SU-DHL-6 (cell line): ENCODE results near the gene WDR87.
A peak's percentile ranks its signal among the peaks of the same experiment; 100 is the strongest.

ENCODE experiments used
- H2AFZ ChIP-seq: fragments of 200-600 bp; sonication (generic); 2 replicates; pipeline ENCODE4 v1.6.1; 2014; ENCODE audit warnings: low read depth, mild to moderate bottlenecking, moderate library complexity, mixed read lengths, antibody characterized with exemption, low read length; ENCODE audit not compliant: severe bottlenecking
- H3F3A ChIP-seq: fragments of 200-600 bp; shearing (Covaris generic); 2 replicates; pipeline ENCODE4 v1.6.0; 2016; ENCODE audit warnings: antibody characterized with exemption, mild to moderate bottlenecking; ENCODE audit not compliant: insufficient read depth
- H3K27ac ChIP-seq: fragments of 200-600 bp; sonication (generic); 2 replicates; pipeline ENCODE4 v1.5.1; 2016; ENCODE audit warnings: low read depth, mild to moderate bottlenecking, low read length, moderate library complexity, mixed read lengths
- H3K27me3 ChIP-seq: fragments of 200-600 bp; sonication (generic), shearing (Covaris generic); 2 replicates; pipeline ENCODE4 v1.6.0; 2014; ENCODE audit warnings: mild to moderate bottlenecking, low read length
- H3K36me3 ChIP-seq: fragments of 200-600 bp; sonication (generic); 2 replicates; pipeline ENCODE4 v1.6.1; 2014; ENCODE audit warnings: mild to moderate bottlenecking, low read length, mixed read lengths
- H3K4me2 ChIP-seq: fragments of 300-600, 200-600 bp; shearing (Covaris generic), sonication (generic); 2 replicates; pipeline ENCODE4 v1.6.0; 2014; ENCODE audit warnings: low read length, low read depth, mild to moderate bottlenecking; ENCODE audit not compliant: poor library complexity, severe bottlenecking
- H3K4me3 ChIP-seq: fragments of 200-600 bp; sonication (generic); 2 replicates; pipeline ENCODE4 v1.5.1; 2014; ENCODE audit warnings: antibody characterized with exemption, low read length, mild to moderate bottlenecking, mixed read lengths; ENCODE audit not compliant: insufficient read depth, poor library complexity, severe bottlenecking
- H3K79me2 ChIP-seq: fragments of 200-600 bp; sonication (generic); 2 replicates; pipeline ENCODE4 v1.6.1; 2014; ENCODE audit warnings: mild to moderate bottlenecking, low read length, moderate library complexity; ENCODE audit not compliant: insufficient read depth
- H3K9ac ChIP-seq: fragments of 200-600 bp; sonication (generic); 2 replicates; pipeline ENCODE4 v1.7.0; 2014; ENCODE audit warnings: mild to moderate bottlenecking, low read length
- H3K9me2 ChIP-seq: fragments of 200-600 bp; sonication (generic); replicated peaks from 2 replicates; pipeline ENCODE4 v1.6.1; 2014; ENCODE audit warnings: low read length; ENCODE audit not compliant: insufficient read depth
- H3K9me3 ChIP-seq: fragments of 200-600 bp; sonication (generic); 2 replicates; pipeline ENCODE4 v1.6.1; 2014; ENCODE audit warnings: low read length, mixed read lengths; ENCODE audit not compliant: insufficient read depth
- H4K20me1 ChIP-seq: fragments of 200-600 bp; sonication (generic); 2 replicates; pipeline ENCODE4 v1.6.1; 2014; ENCODE audit warnings: low read depth, mild to moderate bottlenecking, antibody characterized with exemption, low read length, moderate library complexity, mixed read lengths
- EZH2phosphoT487 ChIP-seq: fragments of 200-600 bp; sonication (generic), shearing (Covaris generic); conservative IDR thresholded peaks from 2 replicates; pipeline ENCODE4 v1.6.1; 2018; ENCODE audit warnings: mild to moderate bottlenecking, antibody characterized with exemption, low read length, moderate library complexity, mixed read lengths
- TF ChIP-seq, protein P1 (sequence below): fragments of 200-600 bp; sonication (generic); IDR thresholded peaks from one replicate; pipeline ENCODE4 v1.5.1; 2017; ENCODE audit warnings: antibody characterized with exemption, mild to moderate bottlenecking, low read length, moderate library complexity; ENCODE audit not compliant: insufficient read depth, poor library complexity, severe bottlenecking

Gene WDR87

DNA sequence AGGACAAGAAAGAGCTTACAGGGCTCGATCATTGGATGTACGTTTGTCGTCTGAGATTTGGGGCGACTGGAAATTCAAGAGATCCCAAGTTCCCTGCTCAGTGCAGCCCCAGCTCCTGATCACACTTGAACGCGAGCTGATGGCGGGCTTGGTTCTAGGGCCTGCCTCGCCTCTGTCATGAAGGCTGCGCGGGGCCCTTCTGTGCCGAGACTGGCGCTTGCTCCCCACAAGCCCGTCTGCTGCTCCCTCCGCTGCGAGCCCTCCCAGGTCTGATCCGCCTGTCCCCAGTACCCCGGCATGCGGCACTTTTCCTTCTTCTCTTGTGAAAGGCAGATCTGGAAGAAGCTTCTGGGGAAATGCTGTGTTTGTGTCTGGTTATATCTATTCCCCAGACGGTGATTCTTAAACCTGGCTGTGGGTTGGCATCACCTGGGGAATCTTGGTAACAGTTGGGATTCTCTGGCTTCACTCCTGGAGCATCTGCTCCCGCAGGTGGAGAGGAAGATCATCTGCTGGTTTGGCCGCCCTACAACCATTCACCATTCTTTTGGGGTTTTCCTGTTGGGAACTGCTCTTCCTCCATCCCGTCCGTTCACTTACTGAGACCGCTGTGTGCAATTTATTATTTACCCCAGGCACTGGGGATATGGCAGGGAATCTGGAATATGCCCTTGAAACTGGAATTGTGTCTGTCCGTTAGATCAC, 44.2 kb upstream of the WDR87 start:
- TF ChIP-seq EZH2phosphoT487 = no peak
- TF ChIP-seq, protein P1, sequence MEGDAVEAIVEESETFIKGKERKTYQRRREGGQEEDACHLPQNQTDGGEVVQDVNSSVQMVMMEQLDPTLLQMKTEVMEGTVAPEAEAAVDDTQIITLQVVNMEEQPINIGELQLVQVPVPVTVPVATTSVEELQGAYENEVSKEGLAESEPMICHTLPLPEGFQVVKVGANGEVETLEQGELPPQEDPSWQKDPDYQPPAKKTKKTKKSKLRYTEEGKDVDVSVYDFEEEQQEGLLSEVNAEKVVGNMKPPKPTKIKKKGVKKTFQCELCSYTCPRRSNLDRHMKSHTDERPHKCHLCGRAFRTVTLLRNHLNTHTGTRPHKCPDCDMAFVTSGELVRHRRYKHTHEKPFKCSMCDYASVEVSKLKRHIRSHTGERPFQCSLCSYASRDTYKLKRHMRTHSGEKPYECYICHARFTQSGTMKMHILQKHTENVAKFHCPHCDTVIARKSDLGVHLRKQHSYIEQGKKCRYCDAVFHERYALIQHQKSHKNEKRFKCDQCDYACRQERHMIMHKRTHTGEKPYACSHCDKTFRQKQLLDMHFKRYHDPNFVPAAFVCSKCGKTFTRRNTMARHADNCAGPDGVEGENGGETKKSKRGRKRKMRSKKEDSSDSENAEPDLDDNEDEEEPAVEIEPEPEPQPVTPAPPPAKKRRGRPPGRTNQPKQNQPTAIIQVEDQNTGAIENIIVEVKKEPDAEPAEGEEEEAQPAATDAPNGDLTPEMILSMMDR = no peak
- H3K4me3 ChIP-seq = no peak overlapping the region
- no peak overlapping the region for H2AFZ ChIP-seq
- peaks cover 40% of the 10 kb centered on the region for H3F3A ChIP-seq
- H3K4me2 ChIP-seq = peak overlapping the region; percentile 69
- H3K9me3 ChIP-seq = no peaks in the 10 kb centered on the region
- H3K9me2 ChIP-seq = no peaks in the 10 kb centered on the region
- no peaks in the 10 kb centered on the region for H3K27me3 ChIP-seq
- no peaks in the 10 kb centered on the region for H3K36me3 ChIP-seq
- peak overlapping the region; percentile 36 for H3K9ac ChIP-seq
- no peaks in the 10 kb centered on the region for H4K20me1 ChIP-seq
- peaks cover 97% of the 10 kb centered on the region for H3K79me2 ChIP-seq
- peak overlapping the region; percentile 86 for H3K27ac ChIP-seq

DNA sequence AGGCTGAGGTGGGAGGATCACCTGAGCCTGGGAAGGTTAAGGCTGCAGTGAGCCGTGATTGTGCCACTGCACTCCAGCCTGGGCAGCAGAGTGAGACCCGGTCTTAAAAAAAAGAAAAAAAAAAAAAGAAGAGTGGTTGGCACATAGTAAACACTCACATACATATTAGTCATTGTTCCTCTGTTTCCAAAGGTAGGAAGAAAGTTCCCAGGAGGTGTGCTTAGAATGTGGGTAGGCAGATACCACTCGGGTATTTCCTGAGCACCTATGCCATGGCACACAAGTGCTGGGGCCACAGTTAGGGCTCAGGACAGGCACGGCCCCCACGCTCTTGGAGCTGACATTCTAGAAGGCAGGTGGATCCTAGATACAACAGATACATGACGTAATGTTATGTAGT, 42.0 kb upstream of the WDR87 start:
- H3K79me2 ChIP-seq = peaks cover 97% of the 10 kb centered on the region
- H3K9me2 ChIP-seq = no peaks in the 10 kb centered on the region
- H3F3A ChIP-seq = peaks cover 25% of the 10 kb centered on the region
- H3K9me3 ChIP-seq = no peaks in the 10 kb centered on the region
- H3K4me3 ChIP-seq = no peak overlapping the region
- H3K4me2 ChIP-seq = no peak overlapping the region
- H3K9ac ChIP-seq = no peak overlapping the region
- no peaks in the 10 kb centered on the region for H4K20me1 ChIP-seq
- TF ChIP-seq, protein P1 = no peak
- TF ChIP-seq EZH2phosphoT487 = no peak
- H3K27me3 ChIP-seq = no peaks in the 10 kb centered on the region
- no peaks in the 10 kb centered on the region for H3K36me3 ChIP-seq
- H3K27ac ChIP-seq = peak overlapping the region; percentile 56
- no peak overlapping the region for H2AFZ ChIP-seq

DNA sequence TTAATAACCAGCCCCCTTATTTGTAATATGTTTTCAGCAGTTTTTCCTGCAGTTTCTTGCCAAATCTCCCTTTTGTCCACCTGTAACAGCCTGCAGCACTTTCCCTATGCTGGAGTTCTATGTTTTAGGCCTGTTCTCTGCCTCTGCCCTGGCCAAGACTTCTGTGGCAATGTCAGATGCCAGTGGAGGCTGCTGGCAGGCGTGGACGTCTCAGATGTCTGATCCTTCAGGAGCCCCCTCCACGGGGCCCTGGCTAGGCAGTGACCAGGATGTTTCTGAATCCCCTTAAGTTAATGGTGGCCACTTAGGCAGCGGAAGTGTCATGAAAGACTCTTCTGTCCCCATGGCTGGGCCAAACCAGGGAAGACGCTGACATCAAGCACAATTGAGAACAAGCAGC, 41.4 kb upstream of the WDR87 start:
- Histone ChIP-seq H3F3A (peaks cover 20% of the 10 kb centered on the region), H2AFZ (no peak overlapping the region), H3K4me3 (no peak overlapping the region), H3K36me3 (no peaks in the 10 kb centered on the region), H3K9ac (peak overlapping the region; percentile 15; the same call in 1 of the 2 replicates), H3K9me2 (no peaks in the 10 kb centered on the region), H4K20me1 (no peaks in the 10 kb centered on the region), H3K79me2 (peaks cover 97% of the 10 kb centered on the region), H3K27ac (peak overlapping the region; percentile 56), H3K27me3 (no peaks in the 10 kb centered on the region), H3K4me2 (peak overlapping the region; percentile 2), H3K9me3 (no peaks in the 10 kb centered on the region)
- TF ChIP-seq, protein P1 = no peak
- TF ChIP-seq EZH2phosphoT487 = no peak
